Subcutaneous adipose tissue (tissue), 4 donors: Measurements from ENCODE around the gene RNASE8. TPM values are rescaled to one million over a fixed set of nuclear protein-coding genes. Genes with fewer than 3 reads are reported as not detected.

Source experiments
- CTCF ChIP-seq: fragments of 450-650 bp; IDR thresholded peaks from one replicate; pipeline ENCODE4 v1.5.1; 2016; ENCODE audit warnings: low read depth, mild to moderate bottlenecking, control low read depth, antibody characterized with exemption, moderate library complexity
- total RNA-seq, 4 donors: library from RNA; depleted of rRNA; stranded (reverse); fragments of >200 nt; gene quantifications; one replicate each; pipeline ENCODE4 v1.1.0, GENCODE V29; 2016

The RNASE8 gene
- total RNA-seq, 4 donors from 2014 or later, result not detected

GRCh38 chr14:21088687-21089086 lies 31.1 kb downstream of the RNASE8 start:
- TF ChIP-seq CTCF, result no peak

- no peak for TF ChIP-seq CTCF
These were observed 31.6 kb downstream of the RNASE8 start for GRCh38 chr14:21089271-21089670.

GRCh38 chr14:21089877-21090193 lies 32.2 kb downstream of the RNASE8 start:
- TF ChIP-seq CTCF, result no peak

- TF ChIP-seq CTCF, result no peak
These were observed 32.7 kb downstream of the RNASE8 start for GRCh38 chr14:21090194-21090939.

- TF ChIP-seq CTCF, result no peak
These were observed 33.5 kb downstream of the RNASE8 start for GRCh38 chr14:21090940-21091663.

- no peak for TF ChIP-seq CTCF
These were observed 34.2 kb downstream of the RNASE8 start for GRCh38 chr14:21091821-21092272.

- no peak for TF ChIP-seq CTCF
These were observed 34.8 kb downstream of the RNASE8 start for GRCh38 chr14:21092273-21093011.
